HCT116 (cell line): ENCODE data around the gene HIVEP1.

Experiments used
- EGR1 ChIP-seq: IDR thresholded peaks from 2 replicates; pipeline ENCODE4 v1.6.1; 2012; ENCODE audit warnings: low read depth
- ELF1 ChIP-seq: IDR thresholded peaks from 2 replicates; pipeline ENCODE4 v1.6.1; 2012; ENCODE audit warnings: low read depth, borderline replicate concordance
- EZH2 ChIP-seq: fragments of 200-600 bp; sonication (generic); IDR thresholded peaks from 2 replicates; pipeline ENCODE4 v1.6.1; 2017; ENCODE audit warnings: antibody characterized with exemption, mixed run types
- EZH2phosphoT487 ChIP-seq: fragments of 200-600 bp; IDR thresholded peaks from 2 replicates; pipeline ENCODE4 v1.6.1; 2018; ENCODE audit warnings: antibody characterized with exemption, borderline replicate concordance
- JUND ChIP-seq: IDR thresholded peaks from 2 replicates; pipeline ENCODE4 v1.6.1; 2012
- MAX ChIP-seq: IDR thresholded peaks from 2 replicates; pipeline ENCODE4 v1.6.1; 2012
- POLR2A ChIP-seq: IDR thresholded peaks from 2 replicates; pipeline ENCODE4 v1.7.0; 2011; ENCODE audit warnings: borderline replicate concordance; ENCODE audit not compliant: insufficient read depth, insufficient read length; ENCODE audit errors: extremely low read depth
- POLR2AphosphoS5 ChIP-seq: IDR thresholded peaks from 2 replicates; pipeline ENCODE4 v1.6.1; 2011; ENCODE audit warnings: mild to moderate bottlenecking, low read depth, low read length, moderate library complexity
- SP1 ChIP-seq: IDR thresholded peaks from 2 replicates; pipeline ENCODE4 v1.6.1; 2012; ENCODE audit warnings: low read depth
- SRF ChIP-seq: IDR thresholded peaks from 2 replicates; pipeline ENCODE4 v1.6.1; 2012; ENCODE audit warnings: low read depth
- ZNF274 ChIP-seq: fragments of 200-500 bp; sonication (Bioruptor generic); IDR thresholded peaks from 2 replicates; pipeline ENCODE4 v1.6.1; 2014; ENCODE audit warnings: mild to moderate bottlenecking, low read depth, low read length, inconsistent platforms
- TF ChIP-seq, protein P1 (sequence below): IDR thresholded peaks from 2 replicates; pipeline ENCODE4 v1.6.1; 2012
- TF ChIP-seq, protein P2 (sequence below), 3 experiments: fragments of 200-600 bp in 1 of 3; sonication (generic) in 1 of 3; IDR thresholded peaks in 2 of 3; conservative IDR thresholded peaks in 1 of 3; 2 replicates each; pipeline ENCODE4 v1.5.1; 2012 to 2017; ENCODE audit warnings: low read depth in 2 of 3, low read length in 2 of 3, antibody characterized with exemption in 1 of 3, borderline replicate concordance in 1 of 3, control low read depth in 1 of 3, mild to moderate bottlenecking in 1 of 3, mixed read lengths in 1 of 3, mixed run types in 1 of 3, moderate library complexity in 1 of 3; ENCODE audit not compliant: insufficient read depth in 1 of 3
- TF ChIP-seq, protein P3 (sequence below): IDR thresholded peaks from 2 replicates; pipeline ENCODE4 v1.6.1; 2012; ENCODE audit warnings: low read depth

DNA sequence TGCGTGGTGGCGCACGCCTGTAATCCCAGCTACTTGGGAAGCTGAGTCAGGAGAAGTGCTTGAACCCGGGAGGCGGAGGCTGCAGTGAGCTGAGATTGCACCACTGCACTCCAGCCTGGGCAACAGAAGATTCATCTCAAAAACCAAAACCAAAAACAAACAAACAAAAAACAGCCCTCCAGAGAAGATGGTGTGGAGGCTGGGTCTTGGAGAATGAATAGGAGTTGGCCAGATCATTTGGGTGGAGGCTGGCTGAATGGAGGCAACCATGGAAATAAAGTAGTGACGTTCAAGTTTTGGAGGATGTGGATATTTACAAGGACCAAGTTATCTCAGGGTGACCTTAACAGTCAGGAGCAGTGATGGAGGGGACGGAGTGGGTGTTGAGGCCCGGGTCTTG is 24.7 kb downstream of the HIVEP1 start:
- TF ChIP-seq, protein P1, sequence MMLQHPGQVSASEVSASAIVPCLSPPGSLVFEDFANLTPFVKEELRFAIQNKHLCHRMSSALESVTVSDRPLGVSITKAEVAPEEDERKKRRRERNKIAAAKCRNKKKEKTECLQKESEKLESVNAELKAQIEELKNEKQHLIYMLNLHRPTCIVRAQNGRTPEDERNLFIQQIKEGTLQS: no peak
- no peak for TF ChIP-seq EGR1
- no peak for TF ChIP-seq POLR2A
- TF ChIP-seq, protein P2, sequence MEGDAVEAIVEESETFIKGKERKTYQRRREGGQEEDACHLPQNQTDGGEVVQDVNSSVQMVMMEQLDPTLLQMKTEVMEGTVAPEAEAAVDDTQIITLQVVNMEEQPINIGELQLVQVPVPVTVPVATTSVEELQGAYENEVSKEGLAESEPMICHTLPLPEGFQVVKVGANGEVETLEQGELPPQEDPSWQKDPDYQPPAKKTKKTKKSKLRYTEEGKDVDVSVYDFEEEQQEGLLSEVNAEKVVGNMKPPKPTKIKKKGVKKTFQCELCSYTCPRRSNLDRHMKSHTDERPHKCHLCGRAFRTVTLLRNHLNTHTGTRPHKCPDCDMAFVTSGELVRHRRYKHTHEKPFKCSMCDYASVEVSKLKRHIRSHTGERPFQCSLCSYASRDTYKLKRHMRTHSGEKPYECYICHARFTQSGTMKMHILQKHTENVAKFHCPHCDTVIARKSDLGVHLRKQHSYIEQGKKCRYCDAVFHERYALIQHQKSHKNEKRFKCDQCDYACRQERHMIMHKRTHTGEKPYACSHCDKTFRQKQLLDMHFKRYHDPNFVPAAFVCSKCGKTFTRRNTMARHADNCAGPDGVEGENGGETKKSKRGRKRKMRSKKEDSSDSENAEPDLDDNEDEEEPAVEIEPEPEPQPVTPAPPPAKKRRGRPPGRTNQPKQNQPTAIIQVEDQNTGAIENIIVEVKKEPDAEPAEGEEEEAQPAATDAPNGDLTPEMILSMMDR (IDR thresholded peaks at IDR 0.05 in 2 of 3, conservative IDR thresholded peaks at IDR 0.05 in 1 of 3; ENCODE audit: borderline replicate concordance in 1 of 3, insufficient read depth in 1 of 3, low read depth in 2 of 3, low read length in 2 of 3): no peak
- no peak for TF ChIP-seq ELF1
- TF ChIP-seq EZH2: no peak
- TF ChIP-seq JUND: no peak
- TF ChIP-seq POLR2AphosphoS5: no peak
- no peak for TF ChIP-seq EZH2phosphoT487
- no peak for TF ChIP-seq ZNF274
- TF ChIP-seq, protein P3, sequence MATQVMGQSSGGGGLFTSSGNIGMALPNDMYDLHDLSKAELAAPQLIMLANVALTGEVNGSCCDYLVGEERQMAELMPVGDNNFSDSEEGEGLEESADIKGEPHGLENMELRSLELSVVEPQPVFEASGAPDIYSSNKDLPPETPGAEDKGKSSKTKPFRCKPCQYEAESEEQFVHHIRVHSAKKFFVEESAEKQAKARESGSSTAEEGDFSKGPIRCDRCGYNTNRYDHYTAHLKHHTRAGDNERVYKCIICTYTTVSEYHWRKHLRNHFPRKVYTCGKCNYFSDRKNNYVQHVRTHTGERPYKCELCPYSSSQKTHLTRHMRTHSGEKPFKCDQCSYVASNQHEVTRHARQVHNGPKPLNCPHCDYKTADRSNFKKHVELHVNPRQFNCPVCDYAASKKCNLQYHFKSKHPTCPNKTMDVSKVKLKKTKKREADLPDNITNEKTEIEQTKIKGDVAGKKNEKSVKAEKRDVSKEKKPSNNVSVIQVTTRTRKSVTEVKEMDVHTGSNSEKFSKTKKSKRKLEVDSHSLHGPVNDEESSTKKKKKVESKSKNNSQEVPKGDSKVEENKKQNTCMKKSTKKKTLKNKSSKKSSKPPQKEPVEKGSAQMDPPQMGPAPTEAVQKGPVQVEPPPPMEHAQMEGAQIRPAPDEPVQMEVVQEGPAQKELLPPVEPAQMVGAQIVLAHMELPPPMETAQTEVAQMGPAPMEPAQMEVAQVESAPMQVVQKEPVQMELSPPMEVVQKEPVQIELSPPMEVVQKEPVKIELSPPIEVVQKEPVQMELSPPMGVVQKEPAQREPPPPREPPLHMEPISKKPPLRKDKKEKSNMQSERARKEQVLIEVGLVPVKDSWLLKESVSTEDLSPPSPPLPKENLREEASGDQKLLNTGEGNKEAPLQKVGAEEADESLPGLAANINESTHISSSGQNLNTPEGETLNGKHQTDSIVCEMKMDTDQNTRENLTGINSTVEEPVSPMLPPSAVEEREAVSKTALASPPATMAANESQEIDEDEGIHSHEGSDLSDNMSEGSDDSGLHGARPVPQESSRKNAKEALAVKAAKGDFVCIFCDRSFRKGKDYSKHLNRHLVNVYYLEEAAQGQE: no peak
- TF ChIP-seq SP1: no peak
- no peak for TF ChIP-seq MAX
- no peak for TF ChIP-seq SRF
